ENCODE data around the gene WDR12. TPM values are rescaled to one million over a fixed set of nuclear protein-coding genes. Genes with fewer than 3 reads are reported as not detected.
"Not testable (repeated sequence)": the region's sequence is repeated elsewhere in the genome, so short reads cannot be mapped to it uniquely, and the experiment has no call there.

The WDR12 gene
- total RNA-seq, 3 donors from 2014 or later, result 11.5 to 32.8 (median 19.3) TPM

GRCh38 chr2:202911203-202911511 is 316 bp downstream of the WDR12 start:
- Histone ChIP-seq H3K9me3 (no peaks in the 10 kb centered on the region), H3K4me1 (peaks cover 0 to 4% of the 10 kb centered on the region in 2 donors), H3K36me3 (no peaks in the 10 kb centered on the region), H3K27ac (peak overlapping the region; percentile 85 to 87), H3K4me3 (peak overlapping the region; percentile 56 to 80 (median 76)), H3K27me3 (no peaks in the 10 kb centered on the region)
- no peak for DNase-seq (ENCODE audit: low spot score in 2 of 2)
- intact Hi-C loops (cut with DNase I; ENCODE audit: low total_unique reads), result no loop called here
- TF ChIP-seq POLR2AphosphoS5 (IDR thresholded peaks at IDR 0.05), result no peak
- TF ChIP-seq CTCF (IDR thresholded peaks at IDR 0.05), result no peak
- TF ChIP-seq POLR2A (IDR thresholded peaks at IDR 0.05), result no peak

GRCh38 chr2:202910698-202911097 is 775 bp downstream of the WDR12 start:
- no peak overlapping the region for H3K27ac ChIP-seq
- H3K4me1 ChIP-seq, result peaks cover 0 to 4% of the 10 kb centered on the region in 2 donors
- H3K4me3 ChIP-seq, result peak overlapping the region; percentile 56 to 80 (median 76)
- TF ChIP-seq CTCF (IDR thresholded peaks at IDR 0.05) (no peak), POLR2A (IDR thresholded peaks at IDR 0.05) (no peak), POLR2AphosphoS5 (IDR thresholded peaks at IDR 0.05) (no peak)
- DNase-seq (ENCODE audit: low spot score in 2 of 2), result no peak
- intact Hi-C loops (cut with DNase I; ENCODE audit: low total_unique reads), result no loop called here
- no peaks in the 10 kb centered on the region for H3K9me3 ChIP-seq
- H3K27me3 ChIP-seq, result no peaks in the 10 kb centered on the region
- H3K36me3 ChIP-seq, result no peaks in the 10 kb centered on the region

- peak overlapping the region in 2 of 3 donors; percentile 76 to 80 for H3K4me3 ChIP-seq
- intact Hi-C loops (cut with DNase I; ENCODE audit: low total_unique reads); H3K27me3 ChIP-seq; H3K36me3 ChIP-seq; H3K4me1 ChIP-seq; DNase-seq (ENCODE audit: low spot score in 2 of 2); H3K9me3 ChIP-seq; H3K27ac ChIP-seq: not testable (repeated sequence)
Measured at GRCh38 chr2:202910250-202910649, 1.2 kb downstream of the WDR12 start.

- no peak overlapping the region for H3K4me3 ChIP-seq
- intact Hi-C loops (cut with DNase I; ENCODE audit: low total_unique reads), result no loop called here
- no peak for TF ChIP-seq POLR2A (IDR thresholded peaks at IDR 0.05)
- H3K27ac ChIP-seq, result no peak overlapping the region
- H3K9me3 ChIP-seq, result no peaks in the 10 kb centered on the region
- H3K4me1 ChIP-seq, result peaks cover 0 to 4% of the 10 kb centered on the region in 2 donors
- H3K27me3 ChIP-seq, result no peaks in the 10 kb centered on the region
- no peaks in the 10 kb centered on the region for H3K36me3 ChIP-seq
- no peak for DNase-seq (ENCODE audit: low spot score in 2 of 2)
Measured at GRCh38 chr2:202909394-202910192, 1.9 kb downstream of the WDR12 start.

DNA sequence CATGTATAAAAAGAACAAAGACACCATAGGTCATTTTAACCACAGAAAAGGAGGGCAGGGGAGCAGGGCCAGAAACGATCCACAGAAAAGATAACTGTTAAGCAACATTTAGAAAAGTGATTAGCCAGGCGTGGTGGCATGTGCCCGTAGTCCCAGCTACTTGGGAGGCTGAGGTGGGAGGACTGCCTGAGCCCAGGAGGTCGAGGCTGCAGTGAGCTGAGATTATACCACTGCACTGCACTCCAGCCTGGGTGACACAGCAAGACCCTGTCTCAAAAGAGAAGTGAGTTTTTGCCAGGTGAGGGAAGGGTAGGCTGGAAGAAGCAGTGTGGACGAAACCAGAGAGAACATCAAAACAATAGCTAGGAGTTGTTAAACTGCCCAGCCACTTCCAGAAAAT is 3.3 kb downstream of the WDR12 start:
- Histone ChIP-seq H3K4me1 (peaks cover 0 to 4% of the 10 kb centered on the region in 2 donors), H3K27ac (no peak overlapping the region), H3K9me3 (no peaks in the 10 kb centered on the region), H3K27me3 (no peaks in the 10 kb centered on the region), H3K4me3 (no peak overlapping the region), H3K36me3 (no peaks in the 10 kb centered on the region)
- TF ChIP-seq POLR2A (IDR thresholded peaks at IDR 0.05), result no peak
- TF ChIP-seq CTCF (IDR thresholded peaks at IDR 0.05), result no peak
- no peak for TF ChIP-seq POLR2AphosphoS5 (IDR thresholded peaks at IDR 0.05)
- no peak for DNase-seq (ENCODE audit: low spot score in 2 of 2)
- intact Hi-C loops (cut with DNase I; ENCODE audit: low total_unique reads), result no loop called here

GRCh38 chr2:202905507-202905906 is 6.0 kb downstream of the WDR12 start:
- H3K27ac ChIP-seq; H3K4me1 ChIP-seq; H3K4me3 ChIP-seq; DNase-seq (ENCODE audit: low spot score in 2 of 2); H3K9me3 ChIP-seq; H3K36me3 ChIP-seq; intact Hi-C loops (cut with DNase I; ENCODE audit: low total_unique reads); H3K27me3 ChIP-seq: not testable (repeated sequence)
